PFSK-1 (cell line): ENCODE measurements around the gene EFCAB6.

Experiments
- FOXP2 ChIP-seq: optimal IDR thresholded peaks from 2 replicates; pipeline ENCODE3; 2011; ENCODE audit warnings: borderline replicate concordance, control low read depth, inconsistent platforms; ENCODE audit not compliant: insufficient read depth; ENCODE audit errors: extremely low read length, extremely low read depth
- POLR2AphosphoS5 ChIP-seq: IDR thresholded peaks from 2 replicates; pipeline ENCODE4 v1.6.1; 2012; ENCODE audit warnings: low read depth, mild to moderate bottlenecking, control low read depth, low read length, moderate library complexity
- REST ChIP-seq, 2 experiments: IDR thresholded peaks; 2 replicates each; pipeline versions ENCODE4 v1.6.1 to v1.8.0; 2011 to 2012; ENCODE audit warnings: low read depth in 2 of 2, low read length in 2 of 2, control low read depth in 1 of 2, inconsistent platforms in 1 of 2, mild to moderate bottlenecking in 1 of 2, moderate library complexity in 1 of 2; ENCODE audit not compliant: insufficient read depth in 1 of 2
- SIN3A ChIP-seq: IDR thresholded peaks from 2 replicates; pipeline ENCODE4 v1.6.1; 2012; ENCODE audit warnings: mild to moderate bottlenecking, low read length, moderate library complexity, borderline replicate concordance; ENCODE audit not compliant: insufficient read depth
- TAF1 ChIP-seq: IDR thresholded peaks from 2 replicates; pipeline ENCODE4 v1.6.1; 2012; ENCODE audit warnings: low read length, control low read depth, borderline replicate concordance; ENCODE audit not compliant: insufficient read depth

DNA sequence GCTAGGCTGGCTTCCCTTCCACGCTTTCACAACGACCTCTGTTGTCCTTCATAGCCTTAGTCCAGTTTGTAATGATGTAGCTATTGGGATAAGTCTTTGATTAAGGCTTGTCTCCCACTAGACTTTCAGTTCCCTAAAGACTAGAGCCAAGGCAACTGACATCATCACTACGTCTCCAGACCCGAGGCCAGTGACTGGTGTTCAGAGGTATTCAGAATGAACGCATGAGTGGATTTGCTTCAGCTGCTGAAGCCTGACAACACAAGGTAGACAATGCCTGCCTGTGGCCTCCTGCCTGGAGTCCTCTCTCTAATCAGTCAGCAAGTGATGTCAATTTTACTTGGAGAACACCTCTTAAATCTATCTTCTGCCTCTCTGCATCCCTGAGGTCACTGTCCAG is 13.6 kb downstream of the EFCAB6 start:
- no peak for TF ChIP-seq TAF1
- TF ChIP-seq REST (IDR thresholded peaks at IDR 0.05; ENCODE audit: insufficient read depth in 1 of 2, low read depth in 2 of 2, low read length in 2 of 2), result no peak
- no peak for TF ChIP-seq SIN3A
- TF ChIP-seq POLR2AphosphoS5, result no peak
- TF ChIP-seq FOXP2, result no peak
